KG1 (cell line): ENCODE measurements around the gene CAMTA1.

ENCODE experiments used
- DNase-seq: peaks from one replicate; lab custom pipeline; 2025; lab: John Stamatoyannopoulos, UW

CAMTA1 gene

GRCh38 chr1:7256526-7256925 is 471.3 kb downstream of the CAMTA1 start:
- no peak for DNase-seq

- DNase-seq, result no peak
These were observed 472.0 kb downstream of the CAMTA1 start for GRCh38 chr1:7257225-7257624.

GRCh38 chr1:7258589-7259135 is 473.4 kb downstream of the CAMTA1 start:
- no peak for DNase-seq

- no peak for DNase-seq
These were observed 474.7 kb downstream of the CAMTA1 start for GRCh38 chr1:7259955-7260354.

GRCh38 chr1:7261490-7261889 is 476.2 kb downstream of the CAMTA1 start:
- no peak for DNase-seq

GRCh38 chr1:7262611-7263010 is 477.4 kb downstream of the CAMTA1 start:
- DNase-seq, result no peak

GRCh38 chr1:7263021-7263960 is 478.0 kb downstream of the CAMTA1 start:
- DNase-seq, result no peak

GRCh38 chr1:7264101-7264500 is 478.8 kb downstream of the CAMTA1 start:
- DNase-seq, result no peak

- no peak for DNase-seq
These were observed 480.6 kb downstream of the CAMTA1 start for GRCh38 chr1:7265771-7266371.

- DNase-seq, result no peak
These were observed 481.3 kb downstream of the CAMTA1 start for GRCh38 chr1:7266561-7266960.

- DNase-seq, result no peak
These were observed 482.2 kb downstream of the CAMTA1 start for GRCh38 chr1:7267493-7267892.

- no peak for DNase-seq
These were observed 483.7 kb downstream of the CAMTA1 start for GRCh38 chr1:7268983-7269382.

GRCh38 chr1:7269525-7269924 is 484.3 kb downstream of the CAMTA1 start:
- DNase-seq, result no peak

GRCh38 chr1:7274256-7274655 is 489.0 kb downstream of the CAMTA1 start:
- no peak for DNase-seq

GRCh38 chr1:7278045-7278444 is 492.8 kb downstream of the CAMTA1 start:
- no peak for DNase-seq

GRCh38 chr1:7278827-7279765 is 493.8 kb downstream of the CAMTA1 start:
- no peak for DNase-seq

GRCh38 chr1:7279769-7280168 is 494.5 kb downstream of the CAMTA1 start:
- DNase-seq, result no peak

GRCh38 chr1:7280347-7280960 is 495.2 kb downstream of the CAMTA1 start:
- DNase-seq, result no peak

- no peak for DNase-seq
These were observed 496.6 kb downstream of the CAMTA1 start for GRCh38 chr1:7281821-7282220.

- DNase-seq, result no peak
These were observed 499.7 kb downstream of the CAMTA1 start for GRCh38 chr1:7284839-7285435.

- no peak for DNase-seq
These were observed 500.7 kb downstream of the CAMTA1 start for GRCh38 chr1:7285856-7286454.
